HEK293 (cell line): ENCODE measurements around the gene MED14.
"Not testable (repeated sequence)": the region's sequence is repeated elsewhere in the genome, so short reads cannot be mapped to it uniquely, and the experiment has no call there.

Experiments
- CTCF ChIA-PET: fragments of 350-600 bp; formaldehyde crosslinking; extraction: SDS; loops from one replicate; lab custom pipeline; 2021; ENCODE audit warnings: antibody characterized with exemption; lab: Yijun Ruan, JAX
- POLR2A ChIA-PET: fragments of 300-600 bp; formaldehyde crosslinking; extraction: SDS; loops from one replicate; lab custom pipeline; 2020; ENCODE audit warnings: antibody characterized with exemption, inconsistent platforms; lab: Yijun Ruan, JAX
- H3K27ac ChIP-seq: fragments of 200-500 bp; sonication (Bioruptor generic); 2 replicates; pipeline ENCODE4 v1.5.1; 2014; ENCODE audit warnings: low read depth, low read length, control low read depth, inconsistent platforms; ENCODE audit errors: extremely low read depth
- H3K36me3 ChIP-seq, 2 experiments: fragments of 200-500 bp in 1 of 2; sonication (Bioruptor generic) in 1 of 2; 1 replicate in 1 of 2; 2 replicates in 1 of 2; pipeline ENCODE4 v1.5.1; 2014 to 2017; ENCODE audit warnings: inconsistent platforms in 2 of 2, low read length in 2 of 2; ENCODE audit not compliant: control insufficient read depth in 2 of 2, insufficient read depth in 1 of 2
- H3K4me1 ChIP-seq: fragments of 200-500 bp; sonication (Bioruptor generic); 2 replicates; pipeline ENCODE4 v1.5.1; 2014; ENCODE audit warnings: mild to moderate bottlenecking, low read length, inconsistent platforms; ENCODE audit not compliant: control insufficient read depth, insufficient read depth
- H3K4me3 ChIP-seq: 2 replicates; pipeline ENCODE4 v1.5.1; 2011; ENCODE audit warnings: low read depth, mild to moderate bottlenecking, control low read depth, low read length, moderate library complexity
- H3K9me3 ChIP-seq: fragments of 200-500 bp; sonication (Bioruptor generic); 2 replicates; pipeline ENCODE4 v1.5.1; 2014; ENCODE audit warnings: low read depth, low read length, inconsistent platforms; ENCODE audit not compliant: control insufficient read depth, insufficient read depth
- KLF17 ChIP-seq: fragments of 450-650 bp; formaldehyde crosslinking; IDR thresholded peaks from 2 replicates; pipeline ENCODE4 v1.5.1; 2016; ENCODE audit warnings: missing biosample characterization, missing genetic modification characterization
- PRDM6 ChIP-seq: fragments of 450-650 bp; formaldehyde crosslinking; IDR thresholded peaks from 2 replicates; pipeline ENCODE4 v1.5.1; 2017; ENCODE audit warnings: missing biosample characterization, missing genetic modification characterization
- WT1 ChIP-seq: fragments of 450-650 bp; formaldehyde crosslinking; IDR thresholded peaks from 2 replicates; pipeline ENCODE4 v1.5.1; 2016; ENCODE audit warnings: missing biosample characterization, missing genetic modification characterization
- ZBTB8A ChIP-seq: fragments of 450-650 bp; formaldehyde crosslinking; IDR thresholded peaks from 2 replicates; pipeline ENCODE4 v1.5.1; 2016; ENCODE audit warnings: missing biosample characterization, missing genetic modification characterization
- ZNF148 ChIP-seq: fragments of 450-650 bp; formaldehyde crosslinking; IDR thresholded peaks from 2 replicates; pipeline ENCODE4 v1.5.0; 2017; ENCODE audit warnings: missing biosample characterization, missing genetic modification characterization, borderline replicate concordance
- ZNF221 ChIP-seq: fragments of 450-650 bp; formaldehyde crosslinking; IDR thresholded peaks from 2 replicates; pipeline ENCODE4 v1.5.1; 2017; ENCODE audit warnings: missing biosample characterization, missing genetic modification characterization, borderline replicate concordance
- ZNF302 ChIP-seq: fragments of 450-650 bp; formaldehyde crosslinking; IDR thresholded peaks from 2 replicates; pipeline ENCODE4 v1.5.1; 2016; ENCODE audit warnings: missing biosample characterization, missing genetic modification characterization, low read depth
- ZNF423 ChIP-seq: fragments of 450-650 bp; formaldehyde crosslinking; IDR thresholded peaks from 2 replicates; pipeline ENCODE4 v1.5.1; 2016; ENCODE audit warnings: missing biosample characterization, missing genetic modification characterization
- ZNF501 ChIP-seq: fragments of 450-650 bp; formaldehyde crosslinking; IDR thresholded peaks from 2 replicates; pipeline ENCODE4 v1.5.1; 2016; ENCODE audit warnings: missing biosample characterization, missing genetic modification characterization
- ZNF600 ChIP-seq: fragments of 450-650 bp; formaldehyde crosslinking; IDR thresholded peaks from 2 replicates; pipeline ENCODE4 v1.5.1; 2016; ENCODE audit warnings: missing biosample characterization, missing genetic modification characterization
- ZNF624 ChIP-seq: fragments of 450-650 bp; formaldehyde crosslinking; IDR thresholded peaks from 2 replicates; pipeline ENCODE4 v1.5.1; 2017; ENCODE audit warnings: missing biosample characterization, missing genetic modification characterization
- ZNF645 ChIP-seq: fragments of 450-650 bp; formaldehyde crosslinking; IDR thresholded peaks from 2 replicates; pipeline ENCODE4; 2016; ENCODE audit warnings: missing biosample characterization, missing genetic modification characterization
- ZNF707 ChIP-seq: fragments of 450-650 bp; formaldehyde crosslinking; IDR thresholded peaks from 2 replicates; pipeline ENCODE4 v1.5.1; 2016; ENCODE audit warnings: missing biosample characterization, missing genetic modification characterization

The MED14 gene

GRCh38 chrX:40735325-40736169, at the start of gene MED14 (continued):
- TF ChIP-seq ZNF501, result peak; percentile 72; the same call in 1 of the 2 replicates

- Histone ChIP-seq H3K4me3 (no peak overlapping the region), H3K36me3 (no peaks in the 10 kb centered on the region), H3K4me1 (no peaks in the 10 kb centered on the region), H3K27ac (no peak overlapping the region), H3K9me3 (no peaks in the 10 kb centered on the region)
- TF ChIP-seq ZNF645 (tag by site-specific recombination) (no peak), ZBTB8A (tag by site-specific recombination) (no peak), ZNF624 (tag by site-specific recombination) (no peak), ZNF707 (tag by site-specific recombination) (no peak), ZNF600 (tag by site-specific recombination) (no peak), ZNF148 (no peak), ZNF221 (no peak), ZNF302 (tag by site-specific recombination) (no peak), KLF17 (tag by site-specific recombination) (no peak), WT1 (tag by site-specific recombination) (no peak), ZNF423 (no peak), PRDM6 (no peak)
- ChIA-PET CTCF (interaction anchor here (0.5 to 2.2 kb wide), 4 partner anchors 10 to 680 kb away, joined by 3 to 24 read pairs (median 3); no protein-coding TSS in a partner anchor), POLR2A (no interaction called here)
Observed at GRCh38 chrX:40784516-40785151, 49.3 kb upstream of the MED14 start.

- not testable (repeated sequence) for H3K27ac ChIP-seq, H3K36me3 ChIP-seq, H3K4me3 ChIP-seq, H3K9me3 ChIP-seq, H3K4me1 ChIP-seq
- CTCF ChIA-PET, result interaction anchor here (4.1 kb wide), 1 partner anchor 10 kb away, joined by 20 read pairs; no protein-coding TSS in a partner anchor
- POLR2A ChIA-PET, result interaction anchor here (0.6 kb wide), 1 partner anchor 115 kb away, joined by 3 read pairs; no protein-coding TSS in a partner anchor
Observed at GRCh38 chrX:40782644-40783259, 47.4 kb upstream of the MED14 start.
